ENCODE data around the gene GSC2. TPM values are rescaled to one million over a fixed set of nuclear protein-coding genes. Genes with fewer than 3 reads are reported as not detected.

GSC2 gene
- total RNA-seq, 1 donor from 2014 or later, result not detected

DNA sequence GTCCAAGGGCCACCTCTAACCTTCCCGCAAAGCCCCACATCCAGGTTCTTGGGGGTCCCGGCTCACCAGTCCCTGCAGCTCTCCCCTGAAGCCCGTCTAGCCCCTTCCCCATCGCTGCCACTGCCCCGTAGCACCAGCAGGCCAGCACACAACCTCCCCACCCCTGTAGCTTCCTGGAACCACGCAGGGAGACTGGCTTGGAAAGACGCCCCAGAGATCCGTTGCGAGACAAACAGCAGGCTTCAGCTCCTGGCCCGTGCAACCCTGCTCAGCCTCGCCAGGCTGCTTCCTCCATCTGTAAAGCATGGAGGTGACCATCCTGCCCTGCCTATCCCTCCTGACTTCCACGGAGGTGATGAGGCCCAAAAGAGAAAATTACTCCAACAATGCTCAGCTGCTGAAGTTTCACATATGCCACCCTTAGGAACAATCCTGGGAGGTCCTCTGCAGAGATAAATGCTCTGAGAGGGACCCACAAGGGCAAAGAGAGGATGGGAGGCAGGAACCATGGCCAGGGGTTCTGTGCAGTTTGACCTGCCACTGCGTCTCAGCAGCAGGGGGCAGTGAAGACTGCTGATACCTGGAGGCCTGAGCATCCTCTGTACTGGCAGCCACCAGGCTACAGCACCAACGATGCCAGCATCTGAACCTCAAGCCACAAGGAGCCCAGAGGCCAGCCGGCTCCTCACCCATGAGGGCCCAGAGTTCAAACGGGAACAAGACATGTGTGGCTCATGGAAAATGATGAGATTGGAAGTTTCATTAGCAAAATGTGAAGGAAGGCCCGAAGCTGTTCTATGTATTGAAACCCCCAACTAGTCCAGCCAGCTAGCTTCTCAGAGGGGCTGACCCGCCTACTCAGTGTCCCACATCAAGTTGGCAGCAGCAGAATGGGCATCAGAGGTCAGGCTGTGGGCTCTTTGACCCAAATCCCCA lies 44.0 kb downstream of the GSC2 start:
- Histone ChIP-seq H3K27me3 (ENCODE audit: low read depth) (no peaks in the 10 kb centered on the region), H3K36me3 (no peaks in the 10 kb centered on the region), H3K4me1 (peaks cover 72% of the 10 kb centered on the region), H3K27ac (replicated peaks) (no peak overlapping the region), H3K9me3 (replicated peaks) (no peaks in the 10 kb centered on the region), H3K4me3 (no peak overlapping the region)
- DNase-seq, result no peak
- TF ChIP-seq, protein P1, sequence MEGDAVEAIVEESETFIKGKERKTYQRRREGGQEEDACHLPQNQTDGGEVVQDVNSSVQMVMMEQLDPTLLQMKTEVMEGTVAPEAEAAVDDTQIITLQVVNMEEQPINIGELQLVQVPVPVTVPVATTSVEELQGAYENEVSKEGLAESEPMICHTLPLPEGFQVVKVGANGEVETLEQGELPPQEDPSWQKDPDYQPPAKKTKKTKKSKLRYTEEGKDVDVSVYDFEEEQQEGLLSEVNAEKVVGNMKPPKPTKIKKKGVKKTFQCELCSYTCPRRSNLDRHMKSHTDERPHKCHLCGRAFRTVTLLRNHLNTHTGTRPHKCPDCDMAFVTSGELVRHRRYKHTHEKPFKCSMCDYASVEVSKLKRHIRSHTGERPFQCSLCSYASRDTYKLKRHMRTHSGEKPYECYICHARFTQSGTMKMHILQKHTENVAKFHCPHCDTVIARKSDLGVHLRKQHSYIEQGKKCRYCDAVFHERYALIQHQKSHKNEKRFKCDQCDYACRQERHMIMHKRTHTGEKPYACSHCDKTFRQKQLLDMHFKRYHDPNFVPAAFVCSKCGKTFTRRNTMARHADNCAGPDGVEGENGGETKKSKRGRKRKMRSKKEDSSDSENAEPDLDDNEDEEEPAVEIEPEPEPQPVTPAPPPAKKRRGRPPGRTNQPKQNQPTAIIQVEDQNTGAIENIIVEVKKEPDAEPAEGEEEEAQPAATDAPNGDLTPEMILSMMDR (IDR thresholded peaks at IDR 0.05; ENCODE audit: borderline replicate concordance), result peak; percentile 32
- intact Hi-C loops (cut with micrococcal nuclease), result no loop called here

DNA sequence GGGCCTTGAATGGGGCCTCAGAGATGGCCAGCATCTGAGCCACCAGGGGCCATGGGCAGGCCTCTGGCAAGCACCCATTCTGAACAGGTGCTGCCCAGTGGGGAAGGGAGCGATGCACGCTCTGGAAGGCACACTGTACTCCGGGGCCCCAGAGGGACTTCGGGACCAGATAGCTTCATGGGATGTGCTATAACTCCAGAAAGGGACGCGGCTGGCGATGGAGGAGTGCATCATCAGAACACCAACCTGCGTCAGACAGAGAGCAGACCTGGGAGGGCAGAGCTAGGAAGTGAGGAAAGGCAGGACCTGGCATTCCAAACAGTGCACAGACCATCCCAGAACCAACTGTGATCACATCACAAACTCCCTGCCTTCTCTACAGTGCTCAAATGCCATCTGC lies 44.6 kb downstream of the GSC2 start:
- no peak for DNase-seq
- Histone ChIP-seq H3K4me3 (no peak overlapping the region), H3K4me1 (peaks cover 65% of the 10 kb centered on the region), H3K27ac (replicated peaks) (no peak overlapping the region), H3K36me3 (no peaks in the 10 kb centered on the region), H3K27me3 (ENCODE audit: low read depth) (no peaks in the 10 kb centered on the region), H3K9me3 (replicated peaks) (no peaks in the 10 kb centered on the region)
- intact Hi-C loops (cut with micrococcal nuclease), result no loop called here
- TF ChIP-seq, protein P1 (IDR thresholded peaks at IDR 0.05; ENCODE audit: borderline replicate concordance), result no peak

DNA sequence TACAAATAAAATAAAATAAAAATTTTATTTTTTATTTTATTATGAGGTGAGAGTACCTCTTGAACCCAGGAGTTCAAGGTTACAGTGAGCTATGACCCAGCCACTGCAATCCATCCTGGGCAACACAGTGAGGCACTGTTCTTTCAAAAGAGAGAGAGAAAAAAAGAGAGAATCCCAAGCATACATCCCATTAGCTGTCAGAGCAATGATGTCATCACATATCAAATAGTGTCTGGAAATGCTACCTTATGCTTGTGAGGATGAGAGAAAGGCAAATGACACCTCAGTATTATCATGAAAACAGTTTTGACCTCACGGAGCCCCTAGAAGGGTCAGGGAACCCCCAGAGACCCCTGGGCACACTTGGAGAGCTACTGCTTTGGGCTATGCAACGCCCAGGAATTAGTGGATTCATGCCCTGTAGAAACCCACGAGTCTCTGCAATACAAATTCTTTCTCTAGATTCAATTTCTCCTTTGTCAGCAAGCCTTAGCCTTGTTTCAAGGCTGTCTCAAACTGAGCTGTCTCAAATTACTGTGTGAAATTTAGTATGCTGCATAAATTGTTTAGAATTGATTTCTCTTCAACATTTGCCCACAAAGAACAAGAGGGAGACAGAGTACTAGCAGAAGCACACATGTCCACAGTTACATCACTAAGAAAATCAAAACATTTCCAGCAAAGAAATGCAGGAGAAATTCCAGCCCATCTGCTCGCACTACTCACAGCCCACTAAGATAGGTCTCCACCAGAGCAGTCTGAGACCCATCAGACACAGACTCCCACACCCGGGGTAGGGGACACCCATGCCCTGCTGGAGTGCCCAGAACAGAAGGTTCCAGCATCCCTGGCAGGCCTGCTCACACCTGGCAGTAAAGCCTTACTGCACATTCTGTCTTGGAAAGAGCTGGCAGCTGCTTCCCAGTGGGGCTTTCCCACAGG lies 45.9 kb downstream of the GSC2 start:
- H3K9me3 ChIP-seq (replicated peaks), result no peaks in the 10 kb centered on the region
- no peak for DNase-seq
- TF ChIP-seq, protein P1 (IDR thresholded peaks at IDR 0.05; ENCODE audit: borderline replicate concordance), result no peak
- H3K27me3 ChIP-seq (ENCODE audit: low read depth), result no peaks in the 10 kb centered on the region
- H3K27ac ChIP-seq (replicated peaks), result no peak overlapping the region
- H3K4me1 ChIP-seq, result peaks cover 52% of the 10 kb centered on the region
- H3K36me3 ChIP-seq, result no peaks in the 10 kb centered on the region
- no peak overlapping the region for H3K4me3 ChIP-seq
- intact Hi-C loops (cut with micrococcal nuclease), result no loop called here

DNA sequence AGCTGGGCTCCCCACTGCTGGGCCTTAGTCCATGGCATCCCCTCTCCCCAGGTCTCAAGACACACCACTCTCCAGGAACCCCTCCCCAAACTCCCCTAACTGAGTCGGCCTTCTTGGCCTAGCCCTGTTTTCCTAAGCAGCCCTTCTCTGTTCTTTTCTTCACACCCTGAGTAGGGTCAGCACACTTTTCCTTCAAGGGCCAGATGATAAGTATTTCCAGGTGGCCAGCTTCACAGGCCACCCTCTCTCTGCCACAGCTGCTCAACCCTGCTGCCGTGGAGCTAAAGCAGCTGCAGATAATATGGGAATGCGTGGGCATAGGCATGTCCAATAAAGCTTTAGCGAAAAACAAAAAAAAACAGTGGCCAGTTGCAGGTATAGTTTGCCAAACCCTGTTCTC lies 51.9 kb downstream of the GSC2 start:
- H3K4me3 ChIP-seq, result no peak overlapping the region
- H3K27ac ChIP-seq (replicated peaks), result no peak overlapping the region
- H3K4me1 ChIP-seq, result peaks cover 10% of the 10 kb centered on the region
- intact Hi-C loops (cut with micrococcal nuclease), result no loop called here
- H3K27me3 ChIP-seq (ENCODE audit: low read depth), result no peaks in the 10 kb centered on the region
- peaks cover 6% of the 10 kb centered on the region for H3K36me3 ChIP-seq
- no peaks in the 10 kb centered on the region for H3K9me3 ChIP-seq (replicated peaks)
- TF ChIP-seq, protein P1 (IDR thresholded peaks at IDR 0.05; ENCODE audit: borderline replicate concordance), result no peak
- DNase-seq, result no peak

DNA sequence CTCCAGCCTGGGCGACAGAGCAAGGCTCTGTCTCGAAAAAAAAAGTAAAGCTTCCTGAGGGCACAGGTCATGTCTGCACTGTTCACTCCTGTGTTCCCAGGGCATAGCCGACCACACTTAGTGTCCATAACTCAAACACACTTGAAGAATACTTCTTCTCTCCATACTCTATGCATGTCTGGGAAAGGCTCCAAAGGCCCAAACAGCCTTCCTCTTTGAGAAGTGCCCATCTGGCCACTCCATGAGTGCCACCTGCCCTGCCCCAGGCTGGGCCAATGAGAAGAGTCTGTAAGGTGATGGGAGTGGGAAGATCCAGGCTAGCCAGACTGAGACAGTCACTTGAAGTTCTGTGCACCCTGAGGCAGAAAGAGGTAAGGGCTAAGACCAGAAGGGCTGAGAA lies 52.6 kb downstream of the GSC2 start:
- no peak for DNase-seq
- H3K27me3 ChIP-seq (ENCODE audit: low read depth), result no peaks in the 10 kb centered on the region
- no peak overlapping the region for H3K27ac ChIP-seq (replicated peaks)
- H3K4me1 ChIP-seq, result peaks cover 10% of the 10 kb centered on the region
- TF ChIP-seq, protein P1 (IDR thresholded peaks at IDR 0.05; ENCODE audit: borderline replicate concordance), result no peak
- peaks cover 6% of the 10 kb centered on the region for H3K36me3 ChIP-seq
- no peak overlapping the region for H3K4me3 ChIP-seq
- no peaks in the 10 kb centered on the region for H3K9me3 ChIP-seq (replicated peaks)
- intact Hi-C loops (cut with micrococcal nuclease), result no loop called here

Data from left ventricle myocardium inferior (tissue), 1 donor.